NCI-H2107 (cell line): ENCODE results near the gene SIX5.
"Not testable (repeated sequence)": the region's sequence is repeated elsewhere in the genome, so short reads cannot be mapped to it uniquely, and the experiment has no call there.

Experiments
- DNase-seq: peaks from one replicate; lab custom pipeline; 2025; lab: John Stamatoyannopoulos, UW

The SIX5 gene

DNA sequence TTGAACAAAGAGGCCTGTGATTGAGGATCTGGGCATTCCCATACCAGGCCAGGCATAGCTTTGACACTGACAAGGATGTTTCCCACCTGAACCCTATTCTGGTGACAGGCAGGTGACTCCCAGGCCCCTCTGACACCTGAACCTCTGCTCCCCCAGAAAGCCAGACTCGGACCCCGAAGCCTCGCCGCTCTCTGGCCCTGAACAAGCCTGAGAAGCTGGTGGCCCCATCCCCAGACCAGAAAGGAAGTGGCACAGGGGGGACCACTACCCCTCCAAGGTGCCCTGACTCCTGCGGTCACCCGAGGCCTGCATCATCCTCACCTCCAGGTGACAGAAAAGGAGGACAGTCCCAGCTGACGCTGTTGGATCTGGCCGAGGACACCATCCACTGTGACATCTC is 14.7 kb downstream of the SIX5 start:
- no peak for DNase-seq

DNA sequence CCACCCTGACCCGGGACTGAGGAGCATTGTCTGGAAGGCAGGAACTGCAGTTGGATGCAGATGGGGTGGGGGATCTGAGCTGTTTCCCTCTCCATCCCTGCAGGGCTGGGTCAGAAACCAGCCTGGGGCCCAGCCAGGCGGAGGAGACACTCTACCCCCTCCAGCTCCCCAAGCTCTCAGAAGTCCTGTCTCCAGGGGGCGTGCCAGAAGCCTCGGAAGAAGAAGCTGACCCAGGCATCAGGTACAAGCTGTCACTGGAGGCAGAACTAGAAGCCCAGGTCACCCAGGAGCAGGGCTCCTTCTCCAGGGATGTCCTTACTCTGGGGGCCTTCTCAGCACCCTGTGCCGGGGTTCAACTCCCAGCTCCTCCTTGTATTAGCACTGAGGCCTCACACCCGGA is 15.5 kb downstream of the SIX5 start:
- no peak for DNase-seq

DNA sequence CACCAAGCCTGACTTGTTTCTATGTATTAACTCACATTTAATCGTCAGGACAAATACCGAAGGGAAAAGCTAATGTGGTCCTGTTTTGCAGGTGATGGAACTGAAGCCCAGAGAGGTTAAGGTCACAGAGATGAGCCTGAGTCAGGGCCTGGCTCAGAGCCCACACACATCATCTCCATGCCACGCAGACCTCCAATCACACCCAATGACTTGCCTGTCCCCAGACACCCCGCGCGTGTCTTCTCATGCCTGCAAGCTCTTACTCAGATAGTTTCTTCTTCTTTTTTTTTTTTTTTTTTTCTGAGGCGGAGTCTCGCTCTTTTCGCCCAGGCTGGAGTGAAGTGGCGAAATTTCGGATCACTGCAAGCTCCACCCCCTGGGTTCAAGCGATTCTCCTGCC is 16.4 kb downstream of the SIX5 start:
- DNase-seq, result no peak

DNA sequence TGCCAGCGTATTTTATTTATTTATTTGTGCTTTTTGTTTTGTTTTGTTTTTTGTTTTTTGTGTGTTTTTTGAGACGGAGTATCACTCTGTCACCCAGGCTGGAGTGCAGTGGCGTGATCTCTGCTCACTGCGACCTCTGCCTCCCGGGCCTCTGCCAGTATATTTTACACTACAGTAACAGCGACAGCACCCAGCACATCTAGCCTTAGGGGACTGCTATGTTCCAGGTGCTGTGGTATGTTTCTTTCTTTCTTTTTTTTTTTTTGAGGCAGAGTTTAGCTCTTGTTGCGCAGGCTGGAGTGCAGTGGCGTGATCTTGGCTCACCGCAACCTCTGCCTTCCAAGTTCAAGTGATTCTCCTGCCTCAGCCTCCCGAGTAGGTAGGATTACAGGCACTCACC is 17.6 kb downstream of the SIX5 start:
- not testable (repeated sequence) for DNase-seq

- DNase-seq, result no peak
Measured at GRCh38 chr19:45747513-45747912, 21.5 kb downstream of the SIX5 start.

DNA sequence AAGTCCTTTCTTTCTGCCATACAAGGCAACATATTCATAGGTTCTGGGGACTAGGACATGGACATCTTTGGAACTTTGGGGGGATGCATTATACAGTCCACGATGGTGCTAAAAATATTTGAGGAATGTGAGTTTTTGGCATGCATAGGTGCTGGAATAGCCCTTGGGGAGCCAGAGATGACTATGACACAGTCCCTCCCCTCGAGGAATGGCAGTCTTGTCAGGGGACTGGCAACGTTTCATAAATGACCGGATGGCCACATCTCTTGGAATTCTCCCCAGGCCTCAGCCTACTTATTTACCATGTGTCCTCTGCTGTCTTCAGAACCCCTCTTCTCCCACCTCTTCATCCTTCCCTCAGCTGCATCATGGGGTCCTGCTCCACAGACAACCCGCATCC is 22.2 kb downstream of the SIX5 start:
- DNase-seq, result no peak

- no peak for DNase-seq
Measured at GRCh38 chr19:45745606-45746005, 23.4 kb downstream of the SIX5 start.

GRCh38 chr19:45742969-45743368 is 26.1 kb downstream of the SIX5 start:
- DNase-seq, result no peak

DNA sequence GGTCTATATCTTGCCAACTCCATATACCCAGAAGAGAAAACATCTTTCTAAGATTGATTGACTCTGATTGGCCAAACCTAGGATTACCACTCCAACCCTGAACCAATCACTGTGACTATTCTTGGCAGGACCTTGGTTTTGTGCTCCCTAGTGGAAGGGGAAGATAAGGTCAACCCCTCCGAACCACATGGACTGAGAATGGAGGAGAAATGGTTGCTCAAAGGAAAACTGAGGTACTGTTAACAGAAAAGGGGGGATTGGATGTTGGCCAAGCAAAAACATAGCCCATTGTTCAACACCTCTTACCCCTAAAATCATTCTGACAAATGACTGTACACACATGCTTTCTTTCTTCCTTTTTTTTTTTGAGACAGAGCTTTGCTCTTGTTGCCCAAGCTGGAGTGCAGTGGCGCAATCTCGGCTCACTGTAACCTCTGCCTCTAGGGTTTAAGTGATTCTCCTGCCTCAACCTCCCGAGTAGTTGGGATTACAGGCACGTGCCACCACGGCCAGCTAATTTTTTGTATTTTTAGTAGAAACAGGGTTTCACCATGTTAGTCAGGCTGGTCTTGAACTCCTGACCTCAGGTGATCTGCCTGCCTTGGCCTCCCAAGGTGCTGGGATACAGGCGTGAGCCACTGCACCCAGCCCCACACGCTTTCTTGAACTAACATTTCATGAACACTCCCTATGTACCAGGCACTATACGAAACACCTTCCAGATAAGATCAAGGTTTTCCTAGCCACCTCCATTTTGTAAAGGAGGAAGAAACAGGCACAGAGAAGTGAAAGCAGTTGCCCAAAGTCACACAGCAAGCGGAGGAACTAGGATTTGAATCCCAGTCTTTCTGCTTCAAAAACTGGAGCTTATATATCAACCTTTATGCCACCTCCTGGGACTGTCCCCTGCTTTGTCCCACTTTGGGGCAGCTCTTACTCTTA is 29.3 kb downstream of the SIX5 start:
- no peak for DNase-seq

GRCh38 chr19:45733160-45733810 is 35.8 kb downstream of the SIX5 start, which contains the start of gene MEIOSIN:
Gene MEIOSIN (plus strand): TSS chr19:45733439. CDS start chr19:45735377, 1,938 bp downstream.
- DNase-seq, result no peak

DNA sequence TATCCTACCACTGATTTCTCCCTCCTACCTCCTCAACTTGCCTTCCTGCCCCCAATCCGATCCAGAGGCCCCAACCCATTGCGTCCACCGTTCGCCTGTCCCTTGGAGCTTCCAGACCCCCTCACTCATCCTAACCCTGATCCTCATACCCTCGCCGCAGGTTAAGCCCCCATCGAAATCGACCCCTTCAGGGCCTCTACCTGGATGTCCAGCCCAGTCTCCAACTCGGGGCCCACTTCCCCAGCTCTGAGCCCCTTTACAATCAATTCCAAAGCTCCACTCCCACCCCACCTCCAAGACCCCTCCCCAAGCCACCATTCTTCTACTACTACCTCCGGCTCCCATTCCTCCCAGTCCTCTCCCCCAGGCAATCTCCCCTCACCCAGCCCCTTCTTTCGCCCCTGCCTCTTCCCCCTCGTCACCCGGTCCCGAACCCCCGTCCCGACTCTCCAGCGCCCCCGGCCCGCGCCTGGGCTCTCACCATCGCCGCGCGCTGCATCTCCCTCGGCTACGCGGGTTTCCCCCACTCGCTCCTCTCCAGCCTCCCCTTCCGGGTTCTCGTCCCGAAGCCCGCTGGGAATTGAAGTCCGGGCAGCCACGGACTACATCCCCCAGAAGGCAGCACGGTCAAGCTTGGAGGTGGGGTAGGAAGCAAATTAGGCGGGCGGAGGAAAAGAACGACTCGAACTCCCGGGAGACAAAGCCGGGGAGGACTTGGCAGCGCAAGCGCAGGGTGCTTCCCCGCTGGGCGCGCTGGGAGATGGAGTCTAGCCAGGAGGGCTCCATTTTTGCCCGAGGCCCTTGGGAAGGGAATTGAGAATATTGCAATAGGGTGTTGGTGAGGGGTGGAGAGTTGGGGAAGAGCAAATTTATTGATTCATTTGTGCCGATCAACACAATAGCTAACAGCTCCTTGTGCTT is 38.4 kb downstream of the SIX5 start, which contains the start of gene FBXO46:
FBXO46 (minus strand) TSS at position 529 of the 921 bp plus-strand sequence. CDS start 17,401 bp downstream, outside the sequence.
- peak; percentile 96 for DNase-seq

- no peak for DNase-seq
Measured at GRCh38 chr19:45729800-45730290, 39.2 kb downstream of the SIX5 start.

GRCh38 chr19:45728683-45729082 is 40.4 kb downstream of the SIX5 start:
- not testable (repeated sequence) for DNase-seq

DNA sequence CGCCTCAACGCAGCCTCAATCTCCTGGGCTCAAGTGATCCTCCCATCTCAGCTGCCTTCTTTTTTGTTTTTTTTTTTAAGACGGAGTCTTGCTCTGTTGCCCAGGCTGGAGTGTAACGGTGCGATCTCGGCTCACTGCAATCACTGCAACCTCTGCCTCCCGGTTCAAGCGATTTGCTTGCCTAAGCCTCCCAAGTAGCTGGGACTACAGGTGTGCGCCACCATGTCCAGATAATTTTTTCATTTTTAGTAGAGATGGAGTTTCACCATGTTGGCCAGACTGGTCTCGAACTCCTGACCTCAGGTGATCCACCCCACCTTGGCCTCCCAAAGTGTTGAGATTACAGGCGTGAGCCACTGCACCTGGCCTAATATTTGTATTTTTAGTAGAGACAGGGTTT is 49.0 kb downstream of the SIX5 start:
- not testable (repeated sequence) for DNase-seq

DNA sequence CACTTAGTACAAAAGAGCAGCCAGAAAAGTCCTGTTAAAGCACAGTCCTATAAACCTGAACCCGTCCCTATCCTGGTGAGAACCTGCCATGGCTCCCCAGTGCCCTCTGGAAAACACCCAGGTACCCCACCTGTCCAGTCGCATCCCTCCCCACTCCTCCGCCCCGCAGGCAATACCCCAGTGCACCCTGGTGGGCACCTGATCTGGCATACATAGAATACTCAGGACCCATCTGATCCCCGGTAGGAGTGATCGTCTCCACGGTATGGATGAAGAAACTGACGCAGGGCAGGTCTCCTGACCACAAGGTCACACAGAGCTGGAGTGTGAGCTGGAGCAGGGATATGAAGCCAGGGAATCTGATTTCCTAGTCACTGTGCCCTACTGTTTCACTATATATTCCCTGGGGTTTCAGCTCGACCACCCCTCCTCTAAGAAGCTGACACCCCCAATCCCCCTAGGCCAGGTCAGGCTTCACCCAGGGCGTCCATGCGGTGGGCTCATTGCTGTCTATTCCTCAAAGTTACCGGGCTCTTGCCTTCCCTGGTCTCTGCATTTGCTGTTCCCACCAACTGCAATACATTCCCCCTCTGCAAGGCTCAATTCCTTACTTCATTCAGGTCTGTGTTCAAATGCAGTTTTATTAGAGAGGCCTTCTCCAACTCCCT is 50.9 kb downstream of the SIX5 start:
- DNase-seq, result no peak

GRCh38 chr19:45717131-45717982 is 51.7 kb downstream of the SIX5 start:
- DNase-seq, result peak; percentile 91

DNA sequence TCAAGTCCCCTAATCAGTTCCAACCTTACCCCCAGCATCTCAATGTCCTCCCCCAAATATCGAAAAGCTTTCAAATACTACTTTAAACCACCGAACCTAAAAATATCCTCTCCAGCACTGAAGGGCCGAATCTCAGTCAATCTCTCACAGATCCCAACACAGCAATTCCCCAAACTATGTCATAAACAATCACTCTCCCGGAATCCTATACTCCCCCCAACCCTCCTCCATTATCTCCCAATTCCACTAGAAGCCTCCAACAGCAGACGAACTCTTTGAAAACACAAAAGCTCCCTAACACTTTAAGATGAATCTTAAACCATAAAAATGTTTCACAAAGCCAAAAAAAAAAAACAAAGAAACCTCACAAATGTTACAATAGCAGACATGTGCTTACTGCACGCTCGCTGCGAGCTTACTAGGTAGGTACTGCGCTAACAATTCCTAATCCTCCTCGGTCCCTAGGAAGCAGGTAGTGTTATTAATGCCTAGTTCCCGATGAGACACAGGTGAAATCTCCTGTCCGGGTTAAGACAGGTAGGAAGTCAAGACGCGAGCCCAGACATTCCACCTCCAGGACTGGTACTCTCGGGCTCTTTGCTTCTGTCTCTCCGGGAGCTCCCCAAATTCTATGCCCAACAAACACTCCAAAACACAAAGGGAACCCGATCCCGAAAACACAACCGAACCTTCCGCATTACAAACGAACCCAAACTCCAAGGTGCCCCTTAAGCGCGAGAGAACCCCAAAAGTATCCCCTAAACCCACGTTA is 52.5 kb downstream of the SIX5 start:
- no peak for DNase-seq

DNA sequence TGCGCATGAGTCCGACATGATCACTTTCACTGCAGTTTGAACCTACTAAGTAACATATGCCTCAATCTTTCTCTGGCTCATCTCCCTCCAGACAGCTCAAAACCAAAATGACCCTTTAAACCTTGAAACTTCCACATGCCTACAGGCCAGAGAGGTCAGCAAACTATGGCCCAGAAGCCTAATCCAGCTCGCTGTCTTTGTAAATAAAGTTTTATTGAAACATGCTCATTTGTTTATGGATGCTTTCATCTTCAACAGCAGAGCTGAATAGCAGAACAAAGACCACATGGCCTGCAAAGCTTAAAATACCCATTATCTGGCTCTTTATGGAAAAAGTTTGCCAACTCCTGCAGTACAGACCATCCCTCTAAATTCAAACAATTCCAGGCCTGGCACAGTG is 53.9 kb downstream of the SIX5 start:
- no peak for DNase-seq
